Prostate gland (tissue), 2 donors: Measurements from ENCODE around the gene CCR7.

Experiments used
- POLR2A ChIP-seq: fragments of 450-650 bp; IDR thresholded peaks from one replicate; pipeline ENCODE4 v1.6.1; 2016; ENCODE audit warnings: antibody characterized with exemption, mild to moderate bottlenecking
- POLR2AphosphoS5 ChIP-seq: sonication (generic); formaldehyde crosslinking; IDR thresholded peaks from one replicate; pipeline ENCODE4 v1.6.1; 2017; ENCODE audit warnings: antibody characterized with exemption
- TF ChIP-seq, protein P1 (sequence below), 4 experiments: fragments of 200-600 bp in 2 of 4; fragments of 450-650 bp in 2 of 4; sonication (generic) in 2 of 4; IDR thresholded peaks; 1 replicate in 3 of 4; 2 replicates in 1 of 4; pipeline ENCODE4 v1.5.1; 2016 to 2019; ENCODE audit warnings: antibody characterized with exemption in 4 of 4, mild to moderate bottlenecking in 2 of 4, moderate library complexity in 2 of 4

- no peak for TF ChIP-seq POLR2AphosphoS5
- TF ChIP-seq, protein P1, sequence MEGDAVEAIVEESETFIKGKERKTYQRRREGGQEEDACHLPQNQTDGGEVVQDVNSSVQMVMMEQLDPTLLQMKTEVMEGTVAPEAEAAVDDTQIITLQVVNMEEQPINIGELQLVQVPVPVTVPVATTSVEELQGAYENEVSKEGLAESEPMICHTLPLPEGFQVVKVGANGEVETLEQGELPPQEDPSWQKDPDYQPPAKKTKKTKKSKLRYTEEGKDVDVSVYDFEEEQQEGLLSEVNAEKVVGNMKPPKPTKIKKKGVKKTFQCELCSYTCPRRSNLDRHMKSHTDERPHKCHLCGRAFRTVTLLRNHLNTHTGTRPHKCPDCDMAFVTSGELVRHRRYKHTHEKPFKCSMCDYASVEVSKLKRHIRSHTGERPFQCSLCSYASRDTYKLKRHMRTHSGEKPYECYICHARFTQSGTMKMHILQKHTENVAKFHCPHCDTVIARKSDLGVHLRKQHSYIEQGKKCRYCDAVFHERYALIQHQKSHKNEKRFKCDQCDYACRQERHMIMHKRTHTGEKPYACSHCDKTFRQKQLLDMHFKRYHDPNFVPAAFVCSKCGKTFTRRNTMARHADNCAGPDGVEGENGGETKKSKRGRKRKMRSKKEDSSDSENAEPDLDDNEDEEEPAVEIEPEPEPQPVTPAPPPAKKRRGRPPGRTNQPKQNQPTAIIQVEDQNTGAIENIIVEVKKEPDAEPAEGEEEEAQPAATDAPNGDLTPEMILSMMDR (IDR thresholded peaks at IDR 0.05) = no peak
- no peak for TF ChIP-seq POLR2A
Observed at GRCh38 chr17:40515491-40516041, 49.7 kb downstream of the CCR7 start.
